HEK293 (cell line): Measurements from ENCODE around the gene PDK4.

Source experiments
- CTCF ChIA-PET: fragments of 350-600 bp; formaldehyde crosslinking; extraction: SDS; loops from one replicate; lab custom pipeline; 2021; ENCODE audit warnings: antibody characterized with exemption; lab: Yijun Ruan, JAX
- POLR2A ChIA-PET: fragments of 300-600 bp; formaldehyde crosslinking; extraction: SDS; loops from one replicate; lab custom pipeline; 2020; ENCODE audit warnings: antibody characterized with exemption, inconsistent platforms; lab: Yijun Ruan, JAX
- H3K27ac ChIP-seq: fragments of 200-500 bp; sonication (Bioruptor generic); 2 replicates; pipeline ENCODE4 v1.5.1; 2014; ENCODE audit warnings: low read depth, low read length, control low read depth, inconsistent platforms; ENCODE audit errors: extremely low read depth
- H3K36me3 ChIP-seq, 2 experiments: fragments of 200-500 bp in 1 of 2; sonication (Bioruptor generic) in 1 of 2; 1 replicate in 1 of 2; 2 replicates in 1 of 2; pipeline ENCODE4 v1.5.1; 2014 to 2017; ENCODE audit warnings: inconsistent platforms in 2 of 2, low read length in 2 of 2; ENCODE audit not compliant: control insufficient read depth in 2 of 2, insufficient read depth in 1 of 2
- H3K4me1 ChIP-seq: fragments of 200-500 bp; sonication (Bioruptor generic); 2 replicates; pipeline ENCODE4 v1.5.1; 2014; ENCODE audit warnings: mild to moderate bottlenecking, low read length, inconsistent platforms; ENCODE audit not compliant: control insufficient read depth, insufficient read depth
- H3K4me3 ChIP-seq: 2 replicates; pipeline ENCODE4 v1.5.1; 2011; ENCODE audit warnings: low read depth, mild to moderate bottlenecking, control low read depth, low read length, moderate library complexity
- H3K9me3 ChIP-seq: fragments of 200-500 bp; sonication (Bioruptor generic); 2 replicates; pipeline ENCODE4 v1.5.1; 2014; ENCODE audit warnings: low read depth, low read length, inconsistent platforms; ENCODE audit not compliant: control insufficient read depth, insufficient read depth
- EGR2 ChIP-seq: fragments of 450-650 bp; formaldehyde crosslinking; IDR thresholded peaks from 2 replicates; pipeline ENCODE4 v1.5.1; 2016; ENCODE audit warnings: low read depth, missing biosample characterization, missing genetic modification characterization
- GFI1B ChIP-seq: fragments of 450-650 bp; formaldehyde crosslinking; IDR thresholded peaks from 2 replicates; pipeline ENCODE4 v1.5.1; 2016; ENCODE audit warnings: missing biosample characterization, missing genetic modification characterization
- GLI4 ChIP-seq: fragments of 450-650 bp; formaldehyde crosslinking; IDR thresholded peaks from 2 replicates; pipeline ENCODE4 v1.5.1; 2016; ENCODE audit warnings: missing biosample characterization, missing genetic modification characterization
- GLIS2 ChIP-seq: fragments of 450-650 bp; formaldehyde crosslinking; IDR thresholded peaks from 2 replicates; pipeline ENCODE4 v1.5.1; 2016; ENCODE audit warnings: missing biosample characterization, missing genetic modification characterization
- HOXA7 ChIP-seq: sonication (generic); formaldehyde crosslinking; IDR thresholded peaks from 2 replicates; pipeline ENCODE4 v1.8.1; 2022; ENCODE audit warnings: missing genetic modification reagents, borderline replicate concordance
- KLF9 ChIP-seq: fragments of 450-650 bp; formaldehyde crosslinking; IDR thresholded peaks from 2 replicates; pipeline ENCODE4 v1.5.1; 2016; ENCODE audit warnings: missing biosample characterization, missing genetic modification characterization, low read depth
- PRDM2 ChIP-seq: fragments of 450-650 bp; formaldehyde crosslinking; IDR thresholded peaks from 2 replicates; pipeline ENCODE4 v1.5.1; 2016; ENCODE audit warnings: missing biosample characterization, missing genetic modification characterization, borderline replicate concordance
- SP3 ChIP-seq: fragments of 450-650 bp; formaldehyde crosslinking; IDR thresholded peaks from 2 replicates; pipeline ENCODE4 v1.5.1; 2016; ENCODE audit warnings: missing biosample characterization, missing genetic modification characterization
- TRIM28 ChIP-seq: IDR thresholded peaks from 2 replicates; pipeline ENCODE4 v1.6.1; 2011; ENCODE audit warnings: low read length, control low read depth, borderline replicate concordance
- YY1 ChIP-seq: fragments of 450-650 bp; formaldehyde crosslinking; IDR thresholded peaks from 2 replicates; pipeline ENCODE4 v1.5.1; 2018; ENCODE audit warnings: missing biosample characterization, missing genetic modification characterization
- ZIC2 ChIP-seq: fragments of 450-650 bp; formaldehyde crosslinking; IDR thresholded peaks from 2 replicates; pipeline ENCODE4 v1.5.1; 2016; ENCODE audit warnings: missing biosample characterization, missing genetic modification characterization
- ZNF16 ChIP-seq: fragments of 450-650 bp; formaldehyde crosslinking; IDR thresholded peaks from 2 replicates; pipeline ENCODE4 v1.5.1; 2016; ENCODE audit warnings: low read depth, missing biosample characterization, missing genetic modification characterization
- ZNF24 ChIP-seq: fragments of 450-650 bp; formaldehyde crosslinking; IDR thresholded peaks from 2 replicates; pipeline ENCODE4 v1.5.1; 2016; ENCODE audit warnings: missing biosample characterization, missing genetic modification characterization
- ZNF274 ChIP-seq, 2 experiments: fragments of 200-500 bp in 1 of 2; fragments of 450-650 bp in 1 of 2; sonication (Bioruptor generic) in 1 of 2; formaldehyde crosslinking in 1 of 2; IDR thresholded peaks; 2 replicates each; pipeline versions ENCODE4 v1.5.1 to v1.6.1; 2014 to 2016; ENCODE audit warnings: borderline replicate concordance in 1 of 2, inconsistent platforms in 1 of 2, low read length in 1 of 2, missing biosample characterization in 1 of 2, missing genetic modification characterization in 1 of 2
- ZNF302 ChIP-seq: fragments of 450-650 bp; formaldehyde crosslinking; IDR thresholded peaks from 2 replicates; pipeline ENCODE4 v1.5.1; 2016; ENCODE audit warnings: missing biosample characterization, missing genetic modification characterization, low read depth
- ZNF48 ChIP-seq: fragments of 450-650 bp; formaldehyde crosslinking; IDR thresholded peaks from 2 replicates; pipeline ENCODE4 v1.5.1; 2016; ENCODE audit warnings: missing biosample characterization, missing genetic modification characterization
- ZNF513 ChIP-seq: fragments of 450-650 bp; IDR thresholded peaks from 2 replicates; pipeline ENCODE4 v1.5.1; 2018; ENCODE audit warnings: missing biosample characterization, missing genetic modification characterization
- ZNF548 ChIP-seq: fragments of 450-650 bp; formaldehyde crosslinking; IDR thresholded peaks from 2 replicates; pipeline ENCODE4 v1.5.1; 2016; ENCODE audit warnings: missing biosample characterization, missing genetic modification characterization
- ZNF777 ChIP-seq: fragments of 450-650 bp; formaldehyde crosslinking; IDR thresholded peaks from 2 replicates; pipeline ENCODE4 v1.5.1; 2017; ENCODE audit warnings: missing biosample characterization, missing genetic modification characterization, borderline replicate concordance
- ZSCAN23 ChIP-seq: fragments of 450-650 bp; formaldehyde crosslinking; IDR thresholded peaks from 2 replicates; pipeline ENCODE4 v1.5.1; 2016; ENCODE audit warnings: missing biosample characterization, missing genetic modification characterization
- ZSCAN5A ChIP-seq: fragments of 450-650 bp; formaldehyde crosslinking; IDR thresholded peaks from 2 replicates; pipeline ENCODE4 v1.5.1; 2016; ENCODE audit warnings: missing biosample characterization, missing genetic modification characterization

Gene PDK4

GRCh38 chr7:95608359-95609173 lies 12.2 kb upstream of the PDK4 start (continued):
- TF ChIP-seq PRDM2, result no peak
- 0 out of 2 replicates have a peak, but pooled peaks have one; percentile 22 for TF ChIP-seq EGR2 (tag by site-specific recombination)
- TF ChIP-seq HOXA7 (CRISPR knock-in tag), result no peak
- no peak for TF ChIP-seq ZNF274 (IDR thresholded peaks at IDR 0.05; ENCODE audit: low read length)
- no peak for TF ChIP-seq ZNF274 (tag by site-specific recombination; IDR thresholded peaks at IDR 0.05; ENCODE audit: borderline replicate concordance)
- no peak for TF ChIP-seq ZNF302
- TF ChIP-seq TRIM28, result peak; percentile 78
- TF ChIP-seq ZNF513 (tag by site-specific recombination), result no peak
- TF ChIP-seq ZNF548 (tag by site-specific recombination), result no peak
- no peak for TF ChIP-seq GLI4
- 0 out of 2 replicates have a peak, but pooled peaks have one; percentile 23 for TF ChIP-seq SP3 (tag by site-specific recombination)
- no peak for TF ChIP-seq ZSCAN5A (tag by site-specific recombination)
- no peak for TF ChIP-seq YY1 (tag by site-specific recombination)
- TF ChIP-seq GLIS2 (tag by site-specific recombination), result no peak
- TF ChIP-seq, all 188 proteins: peak for 14

- ChIA-PET CTCF (interaction anchor here (0.7 kb wide), 1 partner anchor 1305 kb away, joined by 3 read pairs; no protein-coding TSS in a partner anchor), POLR2A (interaction anchor here (0.9 kb wide), 1 partner anchor 27 kb away, joined by 4 read pairs; no protein-coding TSS in a partner anchor)
- no peak overlapping the region for H3K27ac ChIP-seq
- H3K9me3 ChIP-seq, result no peaks in the 10 kb centered on the region
- H3K36me3 ChIP-seq, result no peaks in the 10 kb centered on the region
- no peak for TF ChIP-seq ZNF777 (tag by site-specific recombination)
- TF ChIP-seq ZNF24 (tag by site-specific recombination), result no peak
- no peak for TF ChIP-seq ZIC2
- no peak for TF ChIP-seq ZSCAN23 (tag by site-specific recombination)
- no peak for TF ChIP-seq ZNF48 (tag by site-specific recombination)
- no peak for TF ChIP-seq GFI1B (tag by site-specific recombination)
- TF ChIP-seq ZNF16, result no peak
- no peak for TF ChIP-seq KLF9
- H3K4me1 ChIP-seq, result peaks cover 11% of the 10 kb centered on the region
- no peak overlapping the region for H3K4me3 ChIP-seq
Measured at GRCh38 chr7:95607561-95607960, 11.2 kb upstream of the PDK4 start.
